K562 (cell line): Measurements from ENCODE around the gene SNX20. TPM values are rescaled to one million over a fixed set of nuclear protein-coding genes. Genes with fewer than 3 reads are reported as not detected.

Experiments
- ATAC-seq: fragments of 200-7000 bp; cut with Tn5 transposase; 3 replicates; pipeline ENCODE4 v1.9.1; 2020; ENCODE audit warnings: moderate library complexity
- BruUV-seq: library from RNA; stranded (reverse); fragments of 400-500 nt; replicated peaks from 2 replicates; lab custom pipeline; 2021; lab: Mats Ljungman, UMichigan
- CTCF ChIA-PET: fragments of 300-600 bp; formaldehyde crosslinking; extraction: SDS; loops from one replicate; lab custom pipeline; 2021; ENCODE audit warnings: low intra/inter-chr PET ratio; lab: Yijun Ruan, JAX
- POLR2A ChIA-PET: fragments of 300-600, 350-650 bp; sonication (Branson Sonifier 250); formaldehyde crosslinking; extraction: SDS; loops from one replicate; lab custom pipeline; 2021; ENCODE audit warnings: antibody characterized with exemption, inconsistent platforms; lab: Yijun Ruan, JAX
- DNase-seq, 4 experiments: peaks; one replicate each; pipeline versions ENCODE4 v3.0.0 to v3.0.0-alpha.2; 2011 to 2018; ENCODE audit warnings: low spot score in 3 of 4, mixed read lengths in 3 of 4; ENCODE audit errors: extremely low read depth in 1 of 4
- FAIRE-seq: peaks from 2 replicates; lab custom pipeline; 2011; peaks lifted over from hg19 to GRCh38; lab: Jason Lieb, UNC
- H2AFZ ChIP-seq: 2 replicates; pipeline ENCODE4 v1.6.0; 2011; ENCODE audit warnings: low read depth, low read length, control low read depth, inconsistent platforms
- H3K27ac ChIP-seq: fragments of 200-600 bp; 3 replicates; pipeline ENCODE4 v1.8.0; 2011; ENCODE audit warnings: low read depth, mild to moderate bottlenecking, control low read depth, inconsistent platforms, low read length, moderate library complexity, mixed read lengths; ENCODE audit errors: extremely low read depth
- H3K27me3 ChIP-seq, 2 experiments: fragments of 300-600 bp in 1 of 2; 2 replicates in 1 of 2; 3 replicates in 1 of 2; pipeline versions ENCODE4 v1.6.0 to v1.8.0; 2011; ENCODE audit warnings: inconsistent platforms in 2 of 2, low read length in 2 of 2, mild to moderate bottlenecking in 1 of 2, mixed read lengths in 1 of 2, moderate library complexity in 1 of 2; ENCODE audit not compliant: control insufficient read depth in 2 of 2, insufficient read depth in 2 of 2
- H3K36me3 ChIP-seq: fragments of 300-600 bp; 3 replicates; pipeline ENCODE4 v1.8.0; 2011; ENCODE audit warnings: mild to moderate bottlenecking, low read length, inconsistent platforms; ENCODE audit not compliant: control insufficient read depth, insufficient read depth
- H3K4me1 ChIP-seq, 2 experiments: fragments of 200-600 bp in 1 of 2; replicated peaks in 1 of 2; 2 replicates in 1 of 2; 3 replicates in 1 of 2; pipeline versions ENCODE4 v1.5.1 to v1.8.0; 2011; ENCODE audit warnings: inconsistent platforms in 2 of 2, low read length in 2 of 2, mild to moderate bottlenecking in 1 of 2, mixed read lengths in 1 of 2, moderate library complexity in 1 of 2; ENCODE audit not compliant: control insufficient read depth in 2 of 2, insufficient read depth in 2 of 2
- H3K4me2 ChIP-seq: 2 replicates; pipeline ENCODE4 v1.6.1; 2011; ENCODE audit warnings: low read length, control low read depth, inconsistent platforms, mixed read lengths; ENCODE audit not compliant: insufficient read depth
- H3K4me3 ChIP-seq: fragments of 200-600 bp; sonication (generic), shearing (Covaris generic); 2 replicates; pipeline ENCODE4 v1.5.1; 2016; ENCODE audit warnings: control low read depth, inconsistent platforms
- H3K79me2 ChIP-seq: fragments of 200-600 bp; 3 replicates; pipeline ENCODE4 v1.8.0; 2011; ENCODE audit warnings: low read length, inconsistent platforms; ENCODE audit not compliant: control insufficient read depth, insufficient read depth
- H3K9ac ChIP-seq, 2 experiments: 2 replicates each; pipeline versions ENCODE4 v1.6.0 to v1.6.1; 2011; ENCODE audit warnings: low read depth in 2 of 2, low read length in 2 of 2, control low read depth in 1 of 2, inconsistent platforms in 1 of 2, mild to moderate bottlenecking in 1 of 2, mixed read lengths in 1 of 2; ENCODE audit not compliant: insufficient read depth in 1 of 2
- H3K9me1 ChIP-seq: one replicate; pipeline ENCODE4 v1.6.0; 2011; ENCODE audit warnings: inconsistent platforms, mild to moderate bottlenecking, low read length, moderate library complexity; ENCODE audit not compliant: control insufficient read depth, insufficient read depth
- H3K9me3 ChIP-seq: replicated peaks from 2 replicates; pipeline ENCODE4 v1.5.1; 2011; ENCODE audit warnings: low read depth, low read length, inconsistent platforms; ENCODE audit not compliant: control insufficient read depth, insufficient read depth
- H4K20me1 ChIP-seq: replicated peaks from 2 replicates; pipeline ENCODE4 v1.6.1; 2011; ENCODE audit warnings: low read length, inconsistent platforms, mixed read lengths; ENCODE audit not compliant: control insufficient read depth, insufficient read depth
- ASH1L ChIP-seq: fragments of 450-650 bp; IDR thresholded peaks from 2 replicates; pipeline ENCODE4 v1.6.1; 2018; ENCODE audit warnings: borderline replicate concordance, mild to moderate bottlenecking, low read depth; ENCODE audit not compliant: partially characterized antibody
- HNRNPL ChIP-seq: fragments of 200-400 bp; formaldehyde crosslinking; IDR thresholded peaks from 2 replicates; pipeline ENCODE4 v1.6.1; 2017; ENCODE audit warnings: low read depth, mild to moderate bottlenecking, low read length
- RBM34 ChIP-seq: fragments of 200-400 bp; formaldehyde crosslinking; IDR thresholded peaks from 2 replicates; pipeline ENCODE4 v1.6.1; 2018; ENCODE audit warnings: low read length, borderline replicate concordance; ENCODE audit not compliant: insufficient read depth
- SPI1 ChIP-seq: IDR thresholded peaks from 2 replicates; pipeline ENCODE4 v1.6.1; 2011; ENCODE audit warnings: low read depth, low read length, control low read depth, borderline replicate concordance
- TAF1 ChIP-seq: IDR thresholded peaks from 2 replicates; pipeline ENCODE4 v1.6.1; 2011; ENCODE audit warnings: mild to moderate bottlenecking, low read length, moderate library complexity; ENCODE audit not compliant: insufficient read depth, control insufficient read depth, severe bottlenecking; ENCODE audit errors: extremely low read depth
- WGBS: fragments of 100-300 bp; shearing (Covaris generic); methylation state at CpG from one replicate; pipeline ENCODE4 v1.1.6; 2016; ENCODE audit warnings: low coverage, mixed read lengths; ENCODE audit not compliant: insufficient coverage; ENCODE audit errors: missing lambda C conversion rate; 5-methylcytosine and 5-hydroxymethylcytosine counted together
- in situ Hi-C: fragments of 300-500 bp; cut with MboI; formaldehyde crosslinking; loops from 4 replicates; pipeline ENCODE4 v1.15.0; 2018; ENCODE audit warnings: inconsistent platforms, mixed read lengths
- intact Hi-C: fragments of 100-400 bp; cut with micrococcal nuclease; formaldehyde crosslinking; loops from 2 replicates; pipeline ENCODE4 v1.14.2; 2022
- polyA plus RNA-seq, 8 experiments: library from polyadenylated mRNA; depleted of rRNA in 4 of 8; stranded (reverse) in 5 of 8; unstranded in 3 of 8; fragments of >200 nt; fragmentation: Nextera tagmentation in 2 of 8; fragmentation: Illumina TruSeq in 1 of 8; extraction: Ambion mirVana in 2 of 8; extraction: Trizol in 1 of 8; gene quantifications; 2 replicates each; pipeline versions ENCODE4 v1.2.1 to v1.2.3, GENCODE V29; 2011 to 2014; ENCODE audit warnings: inconsistent platforms in 1 of 8, missing spikeins in 1 of 8
- total RNA-seq, 7 experiments: library from RNA; depleted of rRNA in 6 of 7; stranded (reverse); fragments of >200 nt in 6 of 7; fragmentation: Illumina TruSeq in 2 of 7; extraction: Trizol in 2 of 7; gene quantifications; 2 replicates each; pipeline versions ENCODE4 v1.2.1 to v1.2.3, GENCODE V29; 2011 to 2021; ENCODE audit warnings: low replicate concordance in 1 of 7
- TF ChIP-seq, protein P1 (sequence below): fragments of 250-450 bp; sonication (Bioruptor Pico); IDR thresholded peaks from 2 replicates; pipeline ENCODE4 v1.4.0; 2020; ENCODE audit warnings: mild to moderate bottlenecking, moderate library complexity, borderline replicate concordance
- TF ChIP-seq, protein P2 (sequence below): fragments of 250-450 bp; sonication (Bioruptor Pico); IDR thresholded peaks from 2 replicates; pipeline ENCODE4 v1.5.0; 2021; ENCODE audit warnings: mild to moderate bottlenecking, moderate library complexity

SNX20 gene
- total and polyA plus RNA-seq, 9 of the 15 experiments (the other 6 are each of a cell fraction or from before 2014, with no cell fraction given) = 0.04 to 0.07 TPM; not detected in 7

- no peaks in the 10 kb centered on the region for H3K36me3 ChIP-seq
- peaks cover 8 to 50% of the 10 kb centered on the region in 2 experiments for H3K27me3 ChIP-seq
- H3K27ac ChIP-seq = no peak overlapping the region
- intact Hi-C loops (no loop called here), in situ Hi-C loops (no loop called here)
- DNase-seq = no peak
- no peaks in the 10 kb centered on the region for H3K9me3 ChIP-seq
- WGBS = 0% methylated on average over 4 of the region's 4 CpGs
- H3K9me1 ChIP-seq = no peaks in the 10 kb centered on the region
- no TSS peak for BruUV-seq
- H3K4me1 ChIP-seq = no peaks in the 10 kb centered on the region
- H3K4me2 ChIP-seq = no peak overlapping the region
- H3K4me3 ChIP-seq = no peak overlapping the region
- CTCF ChIA-PET = no interaction called here
- no peak for ATAC-seq
- no peak overlapping the region for H3K9ac ChIP-seq
- TF ChIP-seq SPI1 (no peak), TAF1 (no peak), ASH1L (no peak), RBM34 (no peak), HNRNPL (no peak)
- TF ChIP-seq, protein P1, sequence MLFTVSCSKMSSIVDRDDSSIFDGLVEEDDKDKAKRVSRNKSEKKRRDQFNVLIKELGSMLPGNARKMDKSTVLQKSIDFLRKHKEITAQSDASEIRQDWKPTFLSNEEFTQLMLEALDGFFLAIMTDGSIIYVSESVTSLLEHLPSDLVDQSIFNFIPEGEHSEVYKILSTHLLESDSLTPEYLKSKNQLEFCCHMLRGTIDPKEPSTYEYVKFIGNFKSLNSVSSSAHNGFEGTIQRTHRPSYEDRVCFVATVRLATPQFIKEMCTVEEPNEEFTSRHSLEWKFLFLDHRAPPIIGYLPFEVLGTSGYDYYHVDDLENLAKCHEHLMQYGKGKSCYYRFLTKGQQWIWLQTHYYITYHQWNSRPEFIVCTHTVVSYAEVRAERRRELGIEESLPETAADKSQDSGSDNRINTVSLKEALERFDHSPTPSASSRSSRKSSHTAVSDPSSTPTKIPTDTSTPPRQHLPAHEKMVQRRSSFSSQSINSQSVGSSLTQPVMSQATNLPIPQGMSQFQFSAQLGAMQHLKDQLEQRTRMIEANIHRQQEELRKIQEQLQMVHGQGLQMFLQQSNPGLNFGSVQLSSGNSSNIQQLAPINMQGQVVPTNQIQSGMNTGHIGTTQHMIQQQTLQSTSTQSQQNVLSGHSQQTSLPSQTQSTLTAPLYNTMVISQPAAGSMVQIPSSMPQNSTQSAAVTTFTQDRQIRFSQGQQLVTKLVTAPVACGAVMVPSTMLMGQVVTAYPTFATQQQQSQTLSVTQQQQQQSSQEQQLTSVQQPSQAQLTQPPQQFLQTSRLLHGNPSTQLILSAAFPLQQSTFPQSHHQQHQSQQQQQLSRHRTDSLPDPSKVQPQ (CRISPR knock-in tag) = no peak
- TF ChIP-seq, protein P2, sequence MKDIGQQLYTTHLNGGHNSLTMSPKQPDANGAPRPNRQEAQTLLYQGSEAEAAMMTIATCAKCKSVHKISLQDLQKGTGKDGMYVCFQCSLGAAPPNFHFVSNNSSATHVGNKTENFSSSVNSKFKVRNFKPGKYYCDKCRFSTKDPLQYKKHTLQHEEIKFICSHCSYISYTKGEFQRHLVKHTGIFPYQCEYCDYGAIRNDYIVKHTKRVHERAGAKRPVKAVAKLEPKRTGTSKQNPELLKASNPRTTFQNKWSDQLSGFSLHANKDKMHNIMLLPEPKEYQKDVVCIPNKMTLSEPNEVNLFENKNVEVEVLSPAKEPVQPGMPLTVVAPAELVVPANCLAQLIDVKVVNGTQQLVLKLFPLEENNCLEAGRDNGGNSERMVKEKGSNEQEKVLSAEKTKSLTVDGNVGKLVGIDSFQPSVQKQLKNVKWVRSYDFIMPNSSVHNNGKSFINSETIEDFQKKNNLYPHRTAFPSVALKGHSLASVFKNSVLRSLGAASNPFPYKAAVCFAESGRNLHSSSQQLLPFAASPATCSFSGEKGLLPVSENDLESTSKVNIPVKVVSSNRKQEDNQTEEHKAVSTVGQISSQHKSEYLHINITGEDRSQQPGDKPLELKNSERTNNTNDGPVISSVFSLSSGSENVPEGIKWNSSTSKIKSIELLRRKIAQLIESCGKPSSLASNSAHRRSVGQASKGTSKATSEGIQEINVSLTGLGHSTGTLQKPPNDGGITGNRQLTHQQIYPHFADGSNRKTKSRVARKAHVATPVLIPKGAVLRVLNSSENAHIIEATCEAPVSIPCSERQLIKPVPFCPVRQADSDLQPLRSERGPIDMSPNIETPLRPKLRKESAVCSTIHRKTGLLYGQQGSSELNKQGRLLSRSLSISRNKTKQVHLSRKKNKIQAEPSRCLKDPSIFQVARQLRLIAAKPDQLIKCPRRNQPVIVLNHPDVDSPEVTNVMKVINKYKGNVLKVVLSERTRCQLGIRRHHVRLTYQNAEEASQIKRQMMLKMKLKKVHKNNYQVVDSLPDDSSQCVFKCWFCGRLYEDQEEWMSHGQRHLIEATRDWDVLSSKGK = no peak
- FAIRE-seq = no peak
- H2AFZ ChIP-seq = no peak overlapping the region
- H3K79me2 ChIP-seq = no peaks in the 10 kb centered on the region
- H4K20me1 ChIP-seq = 0 out of 2 replicates have a peak, but pooled peaks cover 5% of the 10 kb centered on the region
- POLR2A ChIA-PET = no interaction called here
Observed at GRCh38 chr16:50641818-50642187, 39.3 kb downstream of the SNX20 start.
